HG03342 (cell line): ENCODE measurements around the gene SPACDR.
"Not testable (repeated sequence)": the region's sequence is repeated elsewhere in the genome, so short reads cannot be mapped to it uniquely, and the experiment has no call there.

Experiments
- ATAC-seq: cut with Tn5 transposase; IDR thresholded peaks from one replicate; pipeline ENCODE4 v1.9.1; 2021; ENCODE audit warnings: mild to moderate bottlenecking, moderate library complexity; ENCODE audit not compliant: unreplicated experiment

The SPACDR gene

DNA sequence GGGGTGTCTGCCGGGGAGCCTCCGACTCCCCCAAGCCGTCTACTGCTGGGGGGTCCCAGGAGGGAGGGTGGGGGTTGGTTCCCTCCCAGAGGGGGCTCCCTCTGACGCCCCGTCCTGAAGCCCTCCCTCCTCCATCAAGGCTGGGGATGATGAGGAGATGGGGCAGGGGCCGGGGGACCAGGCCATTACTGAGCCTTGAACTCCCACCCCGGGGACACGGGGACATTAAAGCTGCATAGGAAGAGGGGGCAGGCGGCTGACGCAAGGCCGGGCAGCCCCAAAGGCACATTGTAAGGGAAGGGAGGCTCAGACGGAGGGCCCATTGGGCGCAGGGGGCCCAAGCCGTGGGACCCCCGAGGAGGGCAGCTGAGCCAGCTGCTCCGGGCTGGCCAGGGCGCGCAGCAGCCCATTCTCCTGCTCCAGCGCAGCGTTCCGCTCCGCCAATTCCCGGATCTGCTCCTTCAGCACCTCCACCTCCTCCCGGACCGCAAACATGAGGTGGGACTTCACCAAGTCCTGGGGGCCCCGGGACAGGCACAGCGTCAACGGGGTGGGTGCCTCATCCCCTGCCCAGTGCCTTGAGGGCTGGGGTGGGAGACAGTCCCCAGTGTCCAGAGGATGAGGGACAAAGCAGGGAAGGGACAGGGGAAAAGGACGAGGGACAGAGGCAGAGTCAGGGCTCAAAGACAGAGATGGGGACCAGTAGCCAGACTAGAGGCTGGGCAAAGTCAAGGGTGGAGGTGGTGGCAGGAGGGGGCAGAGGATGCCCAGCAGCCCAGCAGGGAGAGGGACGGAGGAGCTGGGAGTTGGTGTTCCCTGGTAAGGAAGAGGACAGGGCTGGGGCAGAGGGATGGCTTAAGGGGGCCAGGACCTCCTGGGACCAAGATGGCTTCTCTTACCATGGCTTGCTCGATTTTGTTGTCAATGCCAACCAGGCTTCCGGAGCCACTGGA is 2.9 kb upstream of the SPACDR start:
- no peak for ATAC-seq

DNA sequence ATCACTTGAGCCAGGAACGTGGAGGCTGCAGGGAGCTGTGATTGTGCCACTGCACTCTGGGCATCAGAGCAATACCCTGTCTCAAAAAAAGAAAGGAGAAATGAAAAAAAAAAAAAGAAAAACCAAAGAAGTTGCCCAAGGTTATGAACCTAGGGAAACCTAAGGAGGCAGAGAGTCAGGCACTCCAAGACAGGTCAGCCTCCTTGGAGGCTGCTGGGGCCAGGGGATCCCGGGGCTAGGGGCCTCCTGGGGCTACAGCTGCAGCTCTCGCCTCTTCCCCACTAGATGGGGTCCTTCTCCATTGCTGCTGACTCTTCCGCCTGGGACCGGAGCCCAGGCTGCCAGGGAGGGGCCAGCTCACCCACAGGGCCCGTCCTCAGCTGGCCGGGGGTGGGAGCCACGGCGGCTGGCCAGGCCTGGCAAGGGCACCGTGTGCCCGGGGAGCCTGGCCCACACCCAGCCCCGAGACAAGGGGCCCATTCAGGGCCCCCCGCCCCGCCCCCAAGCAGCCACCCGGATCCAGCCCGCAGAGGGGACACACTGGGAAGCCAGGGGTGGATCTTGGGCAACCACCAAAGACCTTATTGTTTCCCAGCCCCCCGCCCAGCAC is 1.7 kb upstream of the SPACDR start:
- ATAC-seq, result no peak

GRCh38 chr7:100465299-100465698 is 1.2 kb upstream of the SPACDR start:
- no peak for ATAC-seq

DNA sequence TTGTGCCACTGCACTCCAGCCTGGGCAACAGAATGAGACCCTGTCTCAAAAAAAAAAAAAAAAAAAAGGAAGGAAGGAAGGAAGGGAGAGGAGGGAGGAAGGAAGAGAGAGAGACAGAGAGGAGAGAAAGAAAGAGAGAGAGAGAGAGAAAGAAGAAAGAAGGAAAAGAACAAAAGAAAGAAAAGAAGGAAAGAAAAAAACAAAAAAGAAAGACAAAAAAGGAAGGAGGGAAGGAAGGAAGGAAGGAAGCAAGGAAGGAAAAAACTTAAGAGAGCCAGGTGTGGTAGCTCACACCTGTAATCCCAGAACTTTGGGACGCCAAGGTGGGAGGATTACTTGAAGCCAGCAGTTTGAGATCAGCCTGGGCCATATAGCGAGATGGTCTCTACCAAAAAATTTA is 731 bp upstream of the SPACDR start:
- ATAC-seq, result no peak

DNA sequence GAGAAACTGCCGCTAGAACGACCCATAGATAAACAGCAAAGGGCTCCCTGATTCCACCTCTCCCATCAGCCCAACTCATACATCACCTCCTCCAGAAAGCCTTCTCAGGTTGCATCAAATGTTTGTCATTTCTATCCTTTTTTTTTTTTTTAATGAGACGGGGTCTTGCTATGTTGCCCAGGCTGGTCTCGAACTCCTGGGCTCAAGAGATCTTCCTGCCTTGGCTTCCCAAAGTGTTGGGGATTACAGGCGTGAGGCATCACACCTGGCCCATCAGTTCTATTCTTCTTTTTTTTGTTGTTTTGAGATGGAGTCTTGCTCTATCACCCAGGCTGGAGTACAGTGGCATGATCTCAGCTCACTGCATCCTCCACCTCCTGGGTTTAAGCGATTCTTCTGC is 7.0 kb downstream of the SPACDR start:
- ATAC-seq, result no peak

DNA sequence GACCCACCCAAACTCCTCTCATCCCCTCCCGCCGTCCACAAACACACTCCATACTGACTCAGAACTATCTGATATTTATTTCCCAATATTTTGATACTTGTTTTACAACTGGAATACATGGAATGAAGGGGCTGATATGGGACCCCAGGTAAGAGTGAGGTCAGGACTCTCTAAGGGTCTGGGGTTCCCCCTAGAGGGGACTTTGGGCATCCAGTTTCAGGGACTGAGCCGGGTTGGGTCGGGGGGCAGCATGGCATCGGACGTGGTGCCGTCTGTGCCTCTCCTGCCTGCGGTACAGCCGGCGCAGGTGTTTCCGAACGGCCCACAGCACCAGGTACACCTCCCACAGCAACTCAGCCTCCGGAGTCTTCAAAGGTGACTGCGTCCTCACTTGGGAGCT is 7.5 kb downstream of the SPACDR start:
- ATAC-seq, result no peak

- ATAC-seq, result no peak
Measured at GRCh38 chr7:100455206-100455605, 8.9 kb downstream of the SPACDR start.

GRCh38 chr7:100453854-100454253 is 10.2 kb downstream of the SPACDR start:
- not testable (repeated sequence) for ATAC-seq

GRCh38 chr7:100452513-100452912 is 11.5 kb downstream of the SPACDR start:
- no peak for ATAC-seq

DNA sequence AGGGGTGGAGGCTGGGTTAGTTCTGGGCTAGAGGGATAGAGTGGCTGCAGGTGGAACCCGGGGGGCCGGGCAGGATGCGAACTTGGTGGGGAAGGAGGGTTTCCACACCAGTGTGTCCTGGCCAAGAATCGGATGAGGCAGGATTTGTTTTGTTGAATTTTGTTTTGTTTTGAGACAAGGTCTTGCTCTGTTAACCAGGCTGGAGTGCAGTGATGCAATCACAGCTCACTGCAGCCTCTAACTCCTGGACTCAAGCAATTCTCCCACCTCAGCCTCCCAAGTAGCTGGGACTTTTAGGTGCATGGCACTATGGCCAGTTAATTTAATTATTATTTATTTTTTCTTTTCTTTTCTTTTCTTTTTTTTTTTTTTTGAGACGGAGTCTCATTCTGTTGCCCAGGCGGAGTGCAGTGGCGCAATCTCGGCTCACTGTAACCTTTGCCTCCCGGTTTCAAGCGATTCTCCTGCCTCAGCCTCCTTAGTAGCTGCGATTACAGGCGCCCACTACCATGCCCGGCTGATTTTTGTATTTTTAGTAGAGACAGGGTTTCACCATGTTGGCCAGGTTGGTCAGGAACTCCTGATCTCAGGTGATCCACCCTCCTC is 14.8 kb downstream of the SPACDR start:
- ATAC-seq, result no peak

DNA sequence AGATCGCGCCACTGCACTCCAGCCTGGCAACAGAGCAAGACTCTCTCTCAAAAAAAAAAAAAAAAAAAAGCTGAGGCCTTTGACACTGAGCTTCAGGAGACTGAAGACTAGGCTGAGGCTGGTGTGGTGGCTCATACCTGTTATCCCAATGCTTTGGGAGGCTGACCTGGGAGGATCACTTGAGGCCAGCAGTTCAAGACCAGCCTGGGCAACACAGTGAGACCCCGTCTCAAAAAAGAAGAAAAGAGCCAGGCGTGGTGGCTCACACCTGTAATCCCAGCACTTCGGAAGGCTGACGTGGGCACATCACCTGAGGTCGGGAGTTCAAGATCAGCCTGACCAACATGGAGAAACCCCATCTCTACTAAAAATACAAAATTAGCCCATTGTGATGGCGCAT is 16.7 kb downstream of the SPACDR start:
- not testable (repeated sequence) for ATAC-seq

- no peak for ATAC-seq
Measured at GRCh38 chr7:100446040-100446439, 18.0 kb downstream of the SPACDR start.

DNA sequence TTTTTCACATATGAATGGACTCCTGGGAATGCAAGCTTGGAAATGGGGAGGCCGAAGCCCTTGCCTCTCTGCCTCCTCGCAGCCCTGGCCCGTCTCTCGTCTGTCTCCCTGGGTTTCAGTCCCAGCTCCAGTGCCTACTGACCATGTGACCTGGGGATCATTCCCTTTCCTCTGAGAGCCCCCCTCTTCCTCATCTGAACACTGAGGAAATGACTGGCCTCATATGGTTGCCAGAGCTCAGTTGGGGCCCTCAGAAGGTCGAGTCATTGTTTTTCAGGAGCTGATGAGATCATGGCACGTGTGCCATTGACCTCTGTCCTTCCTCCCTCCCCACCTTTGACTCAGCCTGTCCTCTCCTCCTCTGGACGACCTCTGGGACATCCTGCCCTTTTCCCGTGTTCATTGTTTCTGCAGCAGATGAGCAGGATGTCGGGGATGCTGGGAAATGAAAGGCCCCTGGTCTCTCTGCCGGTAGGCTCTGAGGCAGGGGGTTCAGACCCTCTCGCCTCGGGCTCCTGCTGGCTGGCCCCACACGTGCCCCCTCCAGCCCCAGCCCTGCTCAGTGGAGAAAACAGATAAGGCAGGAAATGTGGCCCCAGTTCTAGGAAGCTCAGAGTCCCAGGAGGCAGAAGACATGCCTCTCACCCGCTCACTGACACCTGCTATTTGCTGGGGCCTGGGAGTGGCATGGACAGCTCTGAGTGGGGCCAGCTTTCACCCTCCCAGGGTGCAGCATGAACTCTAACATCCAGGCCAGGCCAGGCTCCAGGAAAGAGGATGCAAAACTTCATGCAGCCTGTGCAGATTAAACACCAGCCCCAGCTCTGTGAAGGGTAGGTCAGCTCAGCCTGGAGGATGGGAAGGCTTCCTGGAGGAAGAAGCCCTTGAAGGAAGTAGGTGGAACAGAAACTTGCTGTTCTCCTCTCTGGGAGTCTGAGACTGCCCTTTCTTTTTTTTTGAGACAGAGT is 19.5 kb downstream of the SPACDR start:
- ATAC-seq, result no peak

GRCh38 chr7:100443096-100443840 is 20.8 kb downstream of the SPACDR start:
- no peak for ATAC-seq

DNA sequence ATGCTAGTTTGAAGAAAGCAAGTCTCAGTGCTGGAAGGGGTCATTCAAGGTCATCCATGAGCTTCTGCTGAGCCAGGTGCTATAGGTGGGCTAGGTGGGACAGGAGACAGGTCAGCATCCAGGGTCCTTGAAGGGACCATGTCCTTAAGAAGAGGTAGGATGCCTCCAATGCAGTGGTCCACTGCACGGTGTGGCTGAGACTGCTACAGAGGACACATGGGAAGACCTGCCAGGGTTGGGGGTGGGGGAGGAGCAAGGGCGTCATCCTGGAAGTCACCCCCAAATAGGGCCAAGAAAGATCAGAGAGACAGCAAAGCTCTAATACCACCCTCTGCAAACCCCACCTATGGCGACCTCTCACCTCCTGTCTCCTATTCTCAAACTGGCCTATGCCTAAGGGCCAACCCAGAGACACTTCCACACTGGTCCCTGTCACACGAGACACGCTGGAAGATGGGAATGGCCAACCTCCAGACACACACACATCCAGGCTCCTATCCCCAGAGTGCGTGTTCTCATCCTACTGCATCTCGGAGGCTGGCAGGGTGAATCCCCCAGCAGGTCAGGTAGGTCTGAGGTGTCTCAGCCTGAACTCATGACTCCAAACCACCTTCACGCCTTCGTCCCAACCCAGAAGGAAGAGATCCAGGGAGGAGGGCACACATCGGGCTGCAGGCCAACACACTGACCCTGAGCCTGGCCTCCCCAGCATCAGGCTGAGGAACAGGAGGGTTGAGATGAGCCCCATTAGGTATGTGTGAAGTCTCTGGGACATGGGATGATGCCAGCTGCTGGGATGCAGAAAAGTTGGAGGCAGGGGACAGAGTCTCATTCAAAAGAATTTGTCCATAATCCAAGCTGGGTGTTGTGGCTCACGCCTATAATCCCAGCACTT is 22.2 kb downstream of the SPACDR start:
- ATAC-seq, result no peak

GRCh38 chr7:100439244-100439643 is 24.8 kb downstream of the SPACDR start:
- ATAC-seq, result not testable (repeated sequence)

GRCh38 chr7:100438731-100439130 is 25.3 kb downstream of the SPACDR start:
- ATAC-seq, result not testable (repeated sequence)

- ATAC-seq, result no peak
Measured at GRCh38 chr7:100438172-100438571, 25.9 kb downstream of the SPACDR start.
